SH-SY5Y (cell line): Measurements from ENCODE around the gene DOCK4.

Experiments used
- GATA2 ChIP-seq: IDR thresholded peaks from 2 replicates; pipeline ENCODE4 v1.6.1; 2011; ENCODE audit warnings: mild to moderate bottlenecking, low read depth, low read length
- GATA3 ChIP-seq: IDR thresholded peaks from 2 replicates; pipeline ENCODE4 v1.6.1; 2011; ENCODE audit warnings: low read depth, mild to moderate bottlenecking, low read length, moderate library complexity

The DOCK4 gene

GRCh38 chr7:111855842-111856227, 350.4 kb downstream of the DOCK4 start:
- no peak for TF ChIP-seq GATA3
- TF ChIP-seq GATA2 = no peak

GRCh38 chr7:111855161-111855841, 350.9 kb downstream of the DOCK4 start:
- TF ChIP-seq GATA3 (no peak), GATA2 (no peak)

- TF ChIP-seq GATA2 (no peak), GATA3 (no peak)
Observed at GRCh38 chr7:111853201-111853990, 352.8 kb downstream of the DOCK4 start.

- TF ChIP-seq GATA2 = no peak
- no peak for TF ChIP-seq GATA3
Observed at GRCh38 chr7:111852081-111852480, 354.1 kb downstream of the DOCK4 start.

- no peak for TF ChIP-seq GATA2
- no peak for TF ChIP-seq GATA3
Observed at GRCh38 chr7:111846898-111847297, 359.3 kb downstream of the DOCK4 start.

GRCh38 chr7:111845853-111846252, 360.3 kb downstream of the DOCK4 start:
- TF ChIP-seq GATA2 (no peak), GATA3 (no peak)

GRCh38 chr7:111844904-111845671, 361.1 kb downstream of the DOCK4 start:
- TF ChIP-seq GATA3 (no peak), GATA2 (no peak)

GRCh38 chr7:111842491-111842890, 363.7 kb downstream of the DOCK4 start:
- TF ChIP-seq GATA3 (no peak), GATA2 (no peak)

- no peak for TF ChIP-seq GATA2
- TF ChIP-seq GATA3 = no peak
Observed at GRCh38 chr7:111841596-111842205, 364.5 kb downstream of the DOCK4 start.

- no peak for TF ChIP-seq GATA3
- TF ChIP-seq GATA2 = no peak
Observed at GRCh38 chr7:111840528-111840927, 365.7 kb downstream of the DOCK4 start.

GRCh38 chr7:111839261-111839660, 366.9 kb downstream of the DOCK4 start:
- TF ChIP-seq GATA3 (no peak), GATA2 (no peak)

- TF ChIP-seq GATA2 (no peak), GATA3 (no peak)
Observed at GRCh38 chr7:111836592-111836991, 369.6 kb downstream of the DOCK4 start.

GRCh38 chr7:111835066-111835465, 371.1 kb downstream of the DOCK4 start:
- TF ChIP-seq GATA2 (peak; percentile 59), GATA3 (0 out of 2 replicates have a peak, but pooled peaks have one; percentile 45)

- TF ChIP-seq GATA3 (no peak), GATA2 (no peak)
Observed at GRCh38 chr7:111834367-111834766, 371.8 kb downstream of the DOCK4 start.

- TF ChIP-seq GATA2 (no peak), GATA3 (no peak)
Observed at GRCh38 chr7:111833466-111833865, 372.7 kb downstream of the DOCK4 start.
